Breast epithelium (tissue), 4 donors: ENCODE results near the gene AP5Z1. TPM values are rescaled to one million over a fixed set of nuclear protein-coding genes. Genes with fewer than 3 reads are reported as not detected.

ENCODE experiments used
- DNase-seq, 2 donors: peaks; one replicate each; pipeline ENCODE4 v3.0.0-alpha.2; 2019; ENCODE audit warnings: low spot score in 2 of 2
- H3K27ac ChIP-seq, 2 donors: fragments of 200-600 bp; sonication (generic) in 1 of 2; one replicate each; pipeline ENCODE4 v1.5.1; 2016 to 2019; ENCODE audit warnings: mild to moderate bottlenecking in 1 of 2
- H3K27me3 ChIP-seq, 2 donors: fragments of 200-600 bp; sonication (generic) in 1 of 2; one replicate each; pipeline versions ENCODE4 v1.5.1 to v1.6.0; 2017 to 2019; ENCODE audit warnings: control low read depth in 1 of 2, mild to moderate bottlenecking in 1 of 2
- H3K36me3 ChIP-seq: fragments of 200-600 bp; one replicate; pipeline ENCODE4 v1.5.1; 2019
- H3K4me1 ChIP-seq, 2 donors: fragments of 200-600 bp; sonication (generic); one replicate each; pipeline ENCODE4 v1.5.1; 2016 to 2019; ENCODE audit warnings: control low read depth in 1 of 2
- H3K4me3 ChIP-seq, 3 donors: fragments of 200-600 bp; sonication (generic); 1 replicate in 2 of 3; 2 replicates in 1 of 3; pipeline ENCODE4 v1.5.1; 2016 to 2019; ENCODE audit warnings: mild to moderate bottlenecking in 3 of 3, moderate library complexity in 2 of 3
- H3K9me3 ChIP-seq, 2 donors: fragments of 200-600 bp; sonication (generic) in 1 of 2; one replicate each; pipeline ENCODE4 v1.5.1; 2016 to 2019; ENCODE audit warnings: control low read depth in 1 of 2
- CTCF ChIP-seq, 3 donors: fragments of 450-650 bp; IDR thresholded peaks; one replicate each; pipeline ENCODE4 v1.5.1; 2016 to 2017; ENCODE audit warnings: antibody characterized with exemption in 3 of 3, mild to moderate bottlenecking in 3 of 3, moderate library complexity in 3 of 3
- POLR2A ChIP-seq: fragments of 450-650 bp; IDR thresholded peaks from one replicate; pipeline ENCODE4 v1.6.1; 2016; ENCODE audit warnings: antibody characterized with exemption, mild to moderate bottlenecking, moderate library complexity
- POLR2AphosphoS5 ChIP-seq, 3 donors: sonication (generic); formaldehyde crosslinking; IDR thresholded peaks; one replicate each; pipeline ENCODE4 v1.6.1; 2017; ENCODE audit warnings: antibody characterized with exemption in 3 of 3
- intact Hi-C: fragments of 100-400 bp; cut with DNase I; formaldehyde crosslinking; loops from one replicate; pipeline ENCODE4 v1.15.1; 2023; ENCODE audit warnings: low total_unique reads
- total RNA-seq, 3 donors: library from RNA; depleted of rRNA; stranded (reverse); fragments of >200 nt; gene quantifications; one replicate each; pipeline ENCODE4 v1.1.0, GENCODE V29; 2016

Gene AP5Z1
- total RNA-seq, 3 donors from 2014 or later = 20.0 to 25.9 (median 23.3) TPM

- no peak for TF ChIP-seq CTCF (IDR thresholded peaks at IDR 0.05)
- no peak for TF ChIP-seq POLR2A
- TF ChIP-seq POLR2AphosphoS5 (IDR thresholded peaks at IDR 0.05) = no peak
Measured at GRCh38 chr7:4784799-4785198, 9.4 kb downstream of the AP5Z1 start.

GRCh38 chr7:4785371-4785770 lies 9.9 kb downstream of the AP5Z1 start:
- no peak overlapping the region for H3K27ac ChIP-seq
- no peaks in the 10 kb centered on the region for H3K9me3 ChIP-seq
- intact Hi-C loops = no loop called here
- peaks cover 10% of the 10 kb centered on the region for H3K36me3 ChIP-seq
- H3K4me1 ChIP-seq = no peaks in the 10 kb centered on the region
- TF ChIP-seq POLR2A = no peak
- no peak overlapping the region for H3K4me3 ChIP-seq
- DNase-seq = no peak
- H3K27me3 ChIP-seq = no peaks in the 10 kb centered on the region

More at GRCh38 chr7:4784799-4785198, 9.4 kb downstream of the AP5Z1 start:
- Histone ChIP-seq H3K27me3 (no peaks in the 10 kb centered on the region), H3K27ac (no peak overlapping the region), H3K36me3 (peaks cover 10% of the 10 kb centered on the region), H3K4me3 (no peak overlapping the region), H3K9me3 (no peaks in the 10 kb centered on the region), H3K4me1 (no peaks in the 10 kb centered on the region)
- DNase-seq = no peak
- intact Hi-C loops = no loop called here

GRCh38 chr7:4786015-4786414 lies 10.6 kb downstream of the AP5Z1 start:
- Histone ChIP-seq H3K27ac (no peak overlapping the region), H3K4me3 (no peak overlapping the region), H3K4me1 (no peaks in the 10 kb centered on the region), H3K27me3 (no peaks in the 10 kb centered on the region), H3K36me3 (peaks cover 10% of the 10 kb centered on the region), H3K9me3 (no peaks in the 10 kb centered on the region)
- DNase-seq = no peak
- TF ChIP-seq CTCF (IDR thresholded peaks at IDR 0.05) (no peak), POLR2AphosphoS5 (IDR thresholded peaks at IDR 0.05) (no peak), POLR2A (no peak)
- intact Hi-C loops = no loop called here

- TF ChIP-seq CTCF (IDR thresholded peaks at IDR 0.05) (no peak), POLR2AphosphoS5 (IDR thresholded peaks at IDR 0.05) (no peak), POLR2A (no peak)
- Histone ChIP-seq H3K36me3 (peaks cover 17% of the 10 kb centered on the region), H3K27ac (no peak overlapping the region), H3K4me1 (no peaks in the 10 kb centered on the region), H3K4me3 (no peak overlapping the region), H3K9me3 (no peaks in the 10 kb centered on the region), H3K27me3 (no peaks in the 10 kb centered on the region)
- no peak for DNase-seq
- intact Hi-C loops = no loop called here
Measured at GRCh38 chr7:4787541-4787940, 12.1 kb downstream of the AP5Z1 start.

- H3K27ac ChIP-seq = no peak overlapping the region
- H3K9me3 ChIP-seq = no peaks in the 10 kb centered on the region
- no peaks in the 10 kb centered on the region for H3K27me3 ChIP-seq
- intact Hi-C loops = no loop called here
- H3K4me1 ChIP-seq = no peaks in the 10 kb centered on the region
- TF ChIP-seq CTCF (IDR thresholded peaks at IDR 0.05) (no peak), POLR2AphosphoS5 (IDR thresholded peaks at IDR 0.05) (no peak), POLR2A (no peak)
- H3K36me3 ChIP-seq = peaks cover 17% of the 10 kb centered on the region
- no peak overlapping the region for H3K4me3 ChIP-seq
- no peak for DNase-seq
Measured at GRCh38 chr7:4787947-4788626, 12.7 kb downstream of the AP5Z1 start.
